HG03139 (cell line): Measurements from ENCODE around the gene LAMA5.
A peak's percentile ranks its signal among the peaks of the same experiment; 100 is the strongest.

ENCODE experiments used
- ATAC-seq: cut with Tn5 transposase; IDR thresholded peaks from one replicate; pipeline ENCODE4 v1.9.1; 2021; ENCODE audit not compliant: unreplicated experiment

LAMA5 gene, protein sequence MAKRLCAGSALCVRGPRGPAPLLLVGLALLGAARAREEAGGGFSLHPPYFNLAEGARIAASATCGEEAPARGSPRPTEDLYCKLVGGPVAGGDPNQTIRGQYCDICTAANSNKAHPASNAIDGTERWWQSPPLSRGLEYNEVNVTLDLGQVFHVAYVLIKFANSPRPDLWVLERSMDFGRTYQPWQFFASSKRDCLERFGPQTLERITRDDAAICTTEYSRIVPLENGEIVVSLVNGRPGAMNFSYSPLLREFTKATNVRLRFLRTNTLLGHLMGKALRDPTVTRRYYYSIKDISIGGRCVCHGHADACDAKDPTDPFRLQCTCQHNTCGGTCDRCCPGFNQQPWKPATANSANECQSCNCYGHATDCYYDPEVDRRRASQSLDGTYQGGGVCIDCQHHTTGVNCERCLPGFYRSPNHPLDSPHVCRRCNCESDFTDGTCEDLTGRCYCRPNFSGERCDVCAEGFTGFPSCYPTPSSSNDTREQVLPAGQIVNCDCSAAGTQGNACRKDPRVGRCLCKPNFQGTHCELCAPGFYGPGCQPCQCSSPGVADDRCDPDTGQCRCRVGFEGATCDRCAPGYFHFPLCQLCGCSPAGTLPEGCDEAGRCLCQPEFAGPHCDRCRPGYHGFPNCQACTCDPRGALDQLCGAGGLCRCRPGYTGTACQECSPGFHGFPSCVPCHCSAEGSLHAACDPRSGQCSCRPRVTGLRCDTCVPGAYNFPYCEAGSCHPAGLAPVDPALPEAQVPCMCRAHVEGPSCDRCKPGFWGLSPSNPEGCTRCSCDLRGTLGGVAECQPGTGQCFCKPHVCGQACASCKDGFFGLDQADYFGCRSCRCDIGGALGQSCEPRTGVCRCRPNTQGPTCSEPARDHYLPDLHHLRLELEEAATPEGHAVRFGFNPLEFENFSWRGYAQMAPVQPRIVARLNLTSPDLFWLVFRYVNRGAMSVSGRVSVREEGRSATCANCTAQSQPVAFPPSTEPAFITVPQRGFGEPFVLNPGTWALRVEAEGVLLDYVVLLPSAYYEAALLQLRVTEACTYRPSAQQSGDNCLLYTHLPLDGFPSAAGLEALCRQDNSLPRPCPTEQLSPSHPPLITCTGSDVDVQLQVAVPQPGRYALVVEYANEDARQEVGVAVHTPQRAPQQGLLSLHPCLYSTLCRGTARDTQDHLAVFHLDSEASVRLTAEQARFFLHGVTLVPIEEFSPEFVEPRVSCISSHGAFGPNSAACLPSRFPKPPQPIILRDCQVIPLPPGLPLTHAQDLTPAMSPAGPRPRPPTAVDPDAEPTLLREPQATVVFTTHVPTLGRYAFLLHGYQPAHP (N-terminal part only)

DNA sequence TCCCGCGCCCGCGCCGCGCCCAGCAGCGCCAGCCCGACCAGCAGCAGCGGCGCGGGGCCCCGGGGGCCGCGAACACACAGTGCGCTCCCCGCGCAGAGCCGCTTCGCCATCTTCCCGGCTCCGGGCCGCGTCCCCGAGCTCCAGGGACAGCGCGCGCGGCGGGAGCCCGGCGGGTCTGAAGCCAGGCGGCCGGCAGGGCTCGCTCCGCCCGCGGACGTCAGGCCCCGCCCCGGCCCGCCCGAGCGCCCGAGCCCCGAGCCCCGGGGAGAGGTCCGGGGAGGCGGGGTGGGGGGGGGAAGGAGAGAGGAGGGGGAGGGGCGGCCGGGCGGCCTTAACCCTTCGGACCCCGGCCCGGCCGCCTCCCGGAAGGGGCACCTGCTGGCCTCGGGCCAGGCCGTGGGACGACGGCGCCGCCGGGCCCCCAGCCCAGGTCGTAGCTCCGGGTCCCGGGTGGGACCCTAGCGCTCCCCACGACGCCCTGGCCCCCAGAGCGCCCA is at the start of gene LAMA5:
TSS of gene LAMA5 (minus strand) at position 177 of the 497 bp plus-strand sequence. CDS start at position 110, 67 bp downstream.
- ATAC-seq: no peak

DNA sequence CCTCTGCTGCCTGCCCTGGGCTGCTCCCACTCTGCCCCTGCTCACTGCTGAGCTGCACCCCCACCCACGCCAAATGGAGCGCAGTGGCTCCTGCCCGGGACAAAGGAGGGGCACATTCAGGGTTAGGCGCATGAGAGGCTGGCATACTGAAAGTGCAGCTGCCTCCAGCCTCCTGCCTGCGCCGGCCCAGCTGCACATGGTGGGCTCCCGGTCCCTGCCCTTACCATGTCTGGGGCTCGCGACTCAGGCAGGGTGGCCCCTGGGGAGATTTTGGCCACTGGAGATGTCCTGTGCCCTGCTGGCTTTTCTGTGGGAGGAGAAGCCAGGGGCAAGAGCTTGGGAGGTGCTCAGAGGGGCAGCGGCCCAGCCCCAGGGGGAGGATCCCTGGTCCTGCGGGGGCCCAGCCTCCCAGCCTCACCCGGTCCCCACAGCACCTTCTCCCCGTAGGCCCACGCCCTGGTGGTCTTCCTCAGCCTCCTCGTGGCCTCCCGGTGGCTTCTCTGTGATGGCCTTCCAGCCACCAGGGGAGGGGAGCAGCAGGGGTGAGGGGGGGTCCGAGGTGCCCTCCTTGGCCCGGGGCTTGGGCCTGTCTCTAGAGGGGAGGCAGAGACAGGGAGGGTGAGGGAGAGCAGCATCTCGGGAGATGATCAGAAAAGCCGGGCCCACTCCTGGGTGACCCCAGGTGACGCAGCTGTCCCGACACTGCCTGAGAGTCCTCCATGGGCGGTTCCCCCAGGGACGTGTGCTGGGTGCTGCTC is 48.4 kb upstream of the LAMA5 start:
- no peak for ATAC-seq

DNA sequence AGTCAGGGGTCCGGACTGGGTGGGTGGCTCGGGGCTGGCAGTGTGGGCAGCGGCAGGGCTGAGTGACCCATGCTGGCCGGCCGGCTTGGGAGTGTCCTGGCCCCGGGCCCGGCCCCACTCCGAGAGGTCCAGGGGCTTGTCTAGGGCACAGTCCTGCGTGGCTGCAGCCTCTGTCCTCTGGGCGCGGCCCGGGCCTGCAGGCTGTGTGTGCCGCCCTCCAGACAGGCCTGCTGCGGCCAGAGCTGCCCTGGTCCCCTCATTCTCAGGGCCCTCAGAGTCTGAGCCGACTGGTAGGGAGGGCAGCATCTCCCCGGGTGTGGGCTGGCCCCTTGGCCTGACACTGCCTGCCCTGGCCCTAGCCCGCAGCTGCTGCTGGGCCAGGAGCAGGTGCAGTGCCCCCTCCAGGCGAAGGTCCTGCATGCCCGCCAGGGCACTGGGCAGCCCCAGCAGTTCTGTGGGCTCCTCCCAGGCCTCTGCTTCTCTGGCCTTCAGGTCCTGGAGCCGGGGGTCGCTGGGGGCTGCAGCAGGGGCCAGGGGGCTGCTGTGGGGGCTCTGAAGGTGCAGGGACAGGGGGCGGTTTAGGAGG is 46.9 kb upstream of the LAMA5 start:
- ATAC-seq: no peak

DNA sequence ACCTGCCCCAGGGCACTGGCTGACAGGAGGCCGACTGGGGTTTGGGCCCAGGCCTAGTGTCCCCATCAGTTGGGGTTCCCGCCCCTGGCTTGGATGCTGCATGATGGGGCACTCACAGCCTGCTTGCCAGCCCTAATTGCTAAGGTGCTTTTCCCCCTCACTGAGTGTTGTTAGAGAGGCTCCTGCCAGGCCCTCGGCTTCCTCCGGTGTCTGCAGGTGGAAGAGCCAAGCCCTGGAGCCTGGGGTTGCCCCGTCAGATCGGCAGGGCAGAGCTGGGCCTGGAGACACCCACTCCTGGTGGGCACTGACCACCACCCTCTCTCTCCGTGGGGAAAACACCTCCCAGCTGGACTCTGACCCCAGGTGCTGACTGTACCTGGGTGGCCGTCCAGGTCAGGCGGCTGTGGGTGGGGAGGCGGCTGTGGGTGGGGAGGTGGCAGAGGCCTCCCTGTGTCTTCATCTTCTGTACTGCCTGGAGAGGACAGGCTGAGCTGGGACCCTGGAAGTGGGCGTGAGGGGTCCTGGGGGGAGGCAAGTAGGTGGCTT is 46.0 kb upstream of the LAMA5 start:
- no peak for ATAC-seq

DNA sequence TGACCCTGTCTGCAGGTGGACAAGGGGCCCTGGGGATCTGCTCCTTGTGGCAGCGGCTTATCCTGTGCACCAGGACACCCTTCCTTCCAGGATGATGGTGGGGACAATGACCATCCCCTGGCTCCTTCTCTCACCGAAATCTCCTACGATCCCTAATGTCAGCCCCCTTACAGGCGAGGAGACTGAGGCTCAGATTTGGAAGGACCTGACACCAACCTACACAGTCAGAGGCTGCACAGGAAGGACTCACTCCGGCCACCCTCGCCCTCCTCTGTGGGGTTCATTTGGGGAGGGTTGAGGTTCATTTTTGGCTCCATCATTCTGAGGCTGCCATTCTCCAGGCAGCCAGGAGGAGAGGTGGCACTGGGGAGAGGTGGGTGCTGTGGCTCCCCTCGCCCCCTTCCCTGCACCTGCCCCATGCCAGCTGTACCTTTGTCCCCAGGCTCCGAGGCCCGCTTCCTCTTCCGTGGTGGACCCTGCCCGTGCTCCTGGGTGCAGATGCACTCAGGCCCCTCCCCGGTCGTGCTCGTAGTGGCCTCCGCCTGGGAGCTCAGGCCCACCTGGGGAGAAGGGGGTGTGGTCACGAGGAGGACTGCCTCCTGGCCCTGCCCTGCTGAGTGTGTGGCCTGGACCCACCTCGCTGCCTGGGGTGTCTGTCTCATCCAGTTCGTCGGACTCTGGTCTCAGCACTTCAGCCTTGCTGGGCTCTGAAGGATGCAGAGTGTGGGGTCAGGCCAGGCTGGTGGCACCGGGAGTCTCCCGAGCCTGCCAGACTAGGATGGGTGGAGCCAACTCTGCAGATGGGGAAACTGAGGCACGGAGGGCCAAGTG is 45.3 kb upstream of the LAMA5 start:
- ATAC-seq: no peak

DNA sequence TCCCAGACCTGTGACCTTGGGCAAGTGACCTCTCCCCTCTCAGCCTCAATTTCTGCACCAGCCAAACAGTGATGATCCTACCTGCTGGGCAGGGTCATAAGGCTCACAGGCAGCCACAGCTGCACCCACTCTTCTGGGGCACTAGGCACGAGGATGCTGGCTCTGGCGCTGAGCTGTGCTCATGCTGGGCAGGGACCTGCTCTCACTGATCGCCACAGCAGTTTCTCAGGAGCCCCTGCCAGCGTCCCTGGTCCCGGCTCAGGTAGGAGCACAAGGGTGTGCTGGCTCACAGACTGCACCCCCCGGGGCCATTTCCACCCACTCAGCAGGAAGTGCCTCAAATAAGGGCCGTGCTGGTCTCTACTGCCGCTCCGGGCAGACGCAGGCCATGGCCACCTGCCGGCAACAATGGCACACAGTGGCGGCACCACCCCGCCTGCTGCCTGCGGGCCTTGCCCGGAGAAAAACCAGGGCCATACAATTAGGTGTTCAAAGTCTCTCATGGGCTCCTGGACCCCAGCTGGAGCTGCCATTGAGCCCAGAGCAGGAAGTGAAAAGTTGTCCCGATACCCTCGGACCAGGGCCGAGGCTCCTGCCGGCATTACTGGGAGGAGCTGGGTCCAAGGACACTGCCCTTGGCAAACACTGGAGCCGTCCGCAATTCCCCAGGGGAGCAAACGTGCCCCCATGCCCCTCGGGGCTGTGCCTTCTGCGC is 44.5 kb upstream of the LAMA5 start:
- no peak for ATAC-seq

DNA sequence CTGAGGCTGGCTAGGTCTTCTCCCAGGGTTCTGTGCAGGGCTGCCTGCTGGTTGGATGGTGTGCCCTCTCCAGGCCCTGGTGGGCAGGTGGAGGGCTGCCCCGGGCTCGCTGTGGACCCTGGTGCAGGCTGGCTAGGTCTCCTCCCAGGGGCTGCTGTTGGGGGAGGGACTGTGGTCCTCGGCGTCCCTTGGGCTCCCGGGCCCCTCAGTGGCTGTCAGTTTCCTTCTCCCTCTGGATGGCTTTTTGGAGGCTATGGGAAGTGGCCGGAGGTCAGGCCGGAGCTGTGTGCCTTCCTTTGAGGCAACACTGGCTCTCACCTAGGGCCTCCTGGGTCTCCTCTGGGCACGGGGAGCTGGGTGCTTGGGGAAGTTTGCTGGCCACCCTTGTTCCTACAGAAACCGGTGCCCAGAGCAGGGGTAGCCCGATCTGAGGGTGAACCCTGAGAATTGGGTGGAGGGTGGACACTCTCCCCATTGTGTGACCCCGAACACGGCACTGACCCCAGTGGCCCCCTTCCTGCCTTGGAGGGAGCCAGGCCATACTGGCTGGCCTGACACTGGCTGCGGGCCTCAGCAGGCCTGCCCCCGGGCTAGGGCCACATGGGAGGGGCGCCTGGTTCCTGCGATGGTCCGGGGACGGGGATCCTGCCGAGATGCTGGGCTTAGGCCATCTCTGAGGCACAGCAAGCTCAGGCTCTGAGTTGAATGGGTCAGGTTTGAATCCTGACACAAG is 43.8 kb upstream of the LAMA5 start:
- ATAC-seq: no peak

DNA sequence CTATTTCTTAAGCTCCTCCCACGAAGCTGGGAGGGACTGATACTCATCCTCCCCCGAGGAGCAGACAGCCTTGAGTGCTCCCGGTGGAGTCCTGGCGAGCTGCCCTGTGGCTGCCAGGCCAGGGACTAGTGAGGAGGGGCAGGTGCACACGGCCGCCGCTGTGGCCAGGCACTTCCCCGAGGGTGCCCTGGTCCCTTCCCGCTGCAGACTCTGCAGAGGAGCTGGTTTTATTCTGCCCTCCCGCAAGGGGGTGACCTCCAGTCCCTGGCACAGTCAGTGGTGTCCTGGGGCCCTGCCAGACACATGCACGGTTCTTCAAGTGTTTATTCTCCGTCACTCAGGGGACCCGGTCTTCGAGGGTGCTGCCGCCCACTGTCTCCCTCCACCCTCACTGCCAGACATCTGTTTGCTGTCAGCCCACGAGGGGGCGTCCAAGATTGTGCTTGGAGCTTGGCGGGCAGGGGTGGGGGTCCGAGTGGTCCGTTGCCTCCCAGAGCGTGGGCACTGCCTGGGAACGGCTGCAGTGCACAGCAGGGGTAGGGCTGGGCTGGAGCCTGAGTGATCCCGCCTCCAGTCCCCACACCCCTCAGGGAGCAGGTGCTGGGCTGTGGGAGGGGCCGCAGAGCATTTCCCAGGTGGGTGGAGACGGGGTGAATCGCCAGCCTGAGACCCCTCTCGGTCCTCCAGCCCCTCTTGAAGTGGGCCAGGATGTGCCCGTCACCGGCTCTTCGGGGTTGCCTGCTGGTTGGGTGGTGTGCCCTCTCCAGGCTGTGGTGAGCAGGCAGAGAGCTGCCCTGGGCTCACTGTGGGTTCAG is 43.0 kb upstream of the LAMA5 start:
- ATAC-seq: no peak

DNA sequence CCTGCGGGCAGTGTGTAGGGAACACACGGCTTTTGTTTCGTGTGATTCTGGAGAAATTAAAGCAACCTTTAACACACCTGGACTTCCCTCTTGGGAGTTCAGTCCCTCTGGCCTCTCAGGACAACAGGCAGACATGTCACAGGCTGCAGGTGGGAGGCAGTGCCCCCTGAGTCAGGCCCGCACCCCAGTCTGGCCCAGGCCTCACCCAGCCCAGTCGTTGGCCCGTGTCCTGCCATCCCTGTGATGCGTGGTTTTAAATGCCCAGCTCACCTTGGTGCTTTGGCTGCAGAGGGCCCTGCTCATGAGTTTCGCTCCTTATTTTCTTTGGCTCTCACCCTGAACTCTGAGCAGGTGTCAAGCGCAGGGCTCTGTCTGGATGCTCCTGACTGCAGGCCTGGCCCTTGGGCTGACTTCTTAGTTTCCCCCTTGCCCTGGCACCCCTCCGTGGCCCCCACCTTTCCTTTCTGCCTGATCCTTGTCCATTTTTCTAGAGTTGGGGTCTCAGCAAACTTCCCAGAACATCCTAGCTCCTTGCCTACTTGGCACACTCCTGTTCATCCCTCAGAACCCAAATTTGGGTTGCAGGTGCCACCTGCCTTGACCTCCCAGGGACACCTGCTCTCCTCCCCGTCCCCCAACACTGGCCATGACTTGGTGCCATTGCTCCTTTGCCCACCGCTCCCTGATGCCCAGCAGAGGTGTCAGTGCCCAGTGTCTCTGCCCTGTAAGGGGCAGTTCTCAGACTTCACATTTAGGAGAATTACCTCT is 42.2 kb upstream of the LAMA5 start:
- ATAC-seq: no peak

DNA sequence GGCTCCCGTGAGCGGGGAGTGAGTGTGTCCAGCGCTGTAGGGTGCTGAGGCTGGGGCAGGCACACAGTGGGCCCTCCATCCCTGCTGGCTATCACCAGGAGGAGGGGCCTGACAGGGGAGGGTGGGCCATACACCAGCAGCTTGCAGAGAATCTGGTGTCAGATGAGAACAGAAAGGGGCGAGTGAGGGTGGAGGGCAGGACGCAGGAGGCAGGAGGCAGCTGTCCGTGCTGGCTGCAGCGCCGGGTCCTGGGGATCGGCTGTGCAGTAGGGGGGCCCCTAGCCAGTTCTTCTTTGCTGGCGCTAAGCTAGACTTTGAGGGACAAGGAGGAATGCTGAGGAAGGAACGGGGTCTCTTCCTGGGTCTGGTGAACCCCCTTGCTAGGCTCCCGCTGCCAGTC is 41.5 kb upstream of the LAMA5 start:
- ATAC-seq: no peak

DNA sequence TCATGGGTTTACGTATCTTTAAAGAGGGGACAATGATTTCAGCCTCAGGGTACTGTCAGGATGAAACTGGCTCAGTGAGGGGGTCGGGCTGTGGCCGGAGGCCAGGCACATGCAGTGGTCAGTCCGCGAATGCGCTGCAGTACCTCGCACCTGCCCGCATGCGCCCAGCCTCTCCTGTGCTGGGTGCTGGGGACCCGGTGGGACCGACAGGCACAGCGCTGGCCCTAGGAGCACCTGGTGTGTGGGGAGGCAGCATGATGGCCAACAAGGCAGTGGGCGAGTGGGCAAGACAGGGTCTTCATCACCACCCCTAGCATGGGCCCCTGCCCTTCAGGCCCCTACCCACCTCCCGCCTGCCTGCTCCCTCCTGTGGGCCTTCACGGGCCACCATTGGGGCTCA is 40.9 kb upstream of the LAMA5 start:
- no peak for ATAC-seq

DNA sequence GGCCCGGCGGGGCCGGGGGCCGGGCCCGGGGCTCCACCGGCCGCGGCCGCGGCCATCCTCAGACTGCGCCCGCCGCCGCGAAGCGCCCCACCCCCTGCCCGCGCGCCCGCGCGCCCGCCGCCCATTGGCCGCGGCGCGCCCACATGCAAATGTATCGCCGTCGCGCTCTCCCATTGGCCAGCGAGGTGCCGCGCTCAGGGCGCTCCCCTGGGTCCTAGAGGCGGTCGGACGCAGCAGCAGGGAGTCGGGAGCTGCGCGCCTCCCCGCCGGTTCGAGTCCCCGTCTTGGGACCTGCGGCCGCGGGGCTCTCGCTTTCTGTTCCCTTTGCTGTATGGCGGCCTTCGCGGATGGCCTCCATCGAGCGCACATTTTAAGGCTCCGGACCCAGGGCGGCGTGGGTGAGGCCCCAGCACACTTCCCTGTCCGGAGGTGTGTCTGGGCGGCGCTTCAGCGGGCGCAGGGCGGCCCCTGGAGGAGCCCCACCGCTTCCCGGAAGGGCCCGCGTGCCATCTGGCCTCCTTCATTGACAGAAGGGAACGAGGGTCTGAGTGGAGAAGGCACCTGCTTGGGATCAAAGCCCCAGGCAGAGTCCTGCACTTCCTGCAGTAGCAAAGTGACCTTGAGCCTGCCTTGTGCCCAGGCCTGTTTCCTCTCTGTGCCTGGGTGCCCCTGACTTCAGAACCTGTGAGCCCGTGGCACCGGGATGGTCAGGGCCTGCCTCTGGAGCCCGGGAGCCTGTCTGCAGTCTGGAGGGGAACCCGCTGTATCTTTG is 40.3 kb upstream of the LAMA5 start, which contains the start of gene CABLES2:
TSS of gene CABLES2 (minus strand) at position 65 of the 772 bp plus-strand sequence. CDS start at position 56, 9 bp downstream.
- ATAC-seq: peak; percentile 81

DNA sequence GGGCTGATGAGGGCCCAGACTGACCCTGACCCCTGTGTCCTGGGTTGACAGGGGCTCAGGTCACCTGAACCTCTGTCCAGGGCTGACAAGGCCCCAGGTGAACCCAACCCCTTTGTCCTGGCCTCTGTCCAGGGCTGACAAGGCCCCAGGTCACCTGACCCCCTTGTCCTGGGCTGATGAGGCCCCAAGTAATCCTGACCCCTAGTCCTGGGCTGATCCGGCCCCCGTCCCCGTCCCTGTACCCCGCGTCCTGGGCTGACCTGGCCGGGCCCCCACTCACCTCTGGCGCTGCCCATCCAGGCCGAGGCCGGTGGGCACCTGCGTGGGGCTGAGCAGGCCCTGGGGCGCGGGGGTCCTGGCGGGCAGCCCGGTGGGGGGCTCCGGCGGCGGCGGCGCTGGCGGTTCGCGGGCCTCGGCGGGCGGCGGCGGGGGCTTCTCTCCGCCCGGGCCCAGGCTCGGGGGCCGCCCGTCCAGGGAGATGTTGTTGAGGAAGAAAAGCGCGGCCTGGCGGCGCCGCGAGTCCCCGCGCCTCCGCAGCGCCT is 39.6 kb upstream of the LAMA5 start:
- no peak for ATAC-seq

DNA sequence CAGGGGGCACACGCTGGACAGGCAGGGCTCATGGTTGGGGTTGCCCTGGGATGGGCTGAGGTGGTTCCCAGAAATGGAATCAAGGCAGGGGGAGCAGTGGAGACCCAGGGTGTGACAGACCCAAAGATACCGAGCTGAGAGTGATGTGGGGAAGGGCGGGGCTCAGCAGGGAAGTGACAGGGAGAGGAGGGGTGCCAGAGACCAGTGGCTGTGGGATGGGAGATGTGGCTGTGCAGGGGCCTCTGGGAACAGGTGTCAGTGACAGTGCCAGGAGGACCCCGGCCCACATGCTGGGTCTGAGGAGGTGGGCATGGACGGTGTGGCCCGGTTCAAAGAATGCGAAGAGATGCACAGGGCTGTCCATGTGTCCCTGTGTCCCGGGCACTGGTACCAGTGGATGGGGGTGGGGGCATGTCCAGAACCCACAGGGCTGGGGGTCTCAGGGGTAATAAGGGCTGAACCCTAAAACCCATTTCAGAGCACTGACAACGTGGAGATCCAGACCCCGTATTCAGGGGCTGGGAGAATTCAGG is 38.9 kb upstream of the LAMA5 start:
- ATAC-seq: no peak
